HG02588 (cell line): ENCODE measurements around the gene ZNF717.
"Not testable (repeated sequence)": the region's sequence is repeated elsewhere in the genome, so short reads cannot be mapped to it uniquely, and the experiment has no call there.

ENCODE experiments used
- ATAC-seq: cut with Tn5 transposase; IDR thresholded peaks from one replicate; pipeline ENCODE4 v1.9.1; 2021; ENCODE audit warnings: mild to moderate bottlenecking, moderate library complexity; ENCODE audit not compliant: unreplicated experiment

ZNF717 gene

DNA sequence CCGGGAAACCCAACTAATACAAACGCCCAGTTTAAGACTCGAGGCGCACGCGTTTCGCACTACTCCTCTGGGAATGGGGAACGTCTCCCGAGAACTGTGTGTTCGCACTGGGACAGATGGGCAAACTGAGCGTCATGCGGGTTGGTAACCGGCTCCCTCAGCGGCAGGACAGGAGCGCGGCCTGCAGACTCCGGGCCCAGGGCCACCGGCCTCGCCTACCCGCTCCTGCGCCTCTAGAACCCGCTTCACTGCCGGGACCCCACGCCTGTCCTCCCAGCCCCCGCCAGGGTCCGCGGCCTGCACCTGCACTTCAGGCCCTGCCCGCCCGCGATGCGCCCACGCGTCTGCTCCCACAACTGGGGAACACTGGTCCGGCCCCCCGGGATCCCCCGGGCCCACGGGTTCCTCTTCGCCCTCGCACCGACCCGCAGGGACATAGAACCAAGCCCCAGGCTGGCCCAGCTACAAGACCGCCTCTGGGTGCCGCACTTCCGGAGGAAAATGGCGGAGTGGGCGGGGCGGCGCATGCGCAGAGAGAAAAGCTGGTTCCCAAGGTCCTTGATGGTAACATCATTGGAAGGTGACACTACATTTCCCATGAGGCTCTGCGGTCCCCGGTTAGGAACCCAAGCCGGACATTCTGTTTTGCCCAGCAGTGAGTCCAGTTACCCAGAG lies at the start of gene ZNF717:
ZNF717 (minus strand) TSS at position 469 of the 675 bp plus-strand sequence. CDS start 2,187 bp downstream, outside the sequence.
- ATAC-seq, result not testable (repeated sequence)

DNA sequence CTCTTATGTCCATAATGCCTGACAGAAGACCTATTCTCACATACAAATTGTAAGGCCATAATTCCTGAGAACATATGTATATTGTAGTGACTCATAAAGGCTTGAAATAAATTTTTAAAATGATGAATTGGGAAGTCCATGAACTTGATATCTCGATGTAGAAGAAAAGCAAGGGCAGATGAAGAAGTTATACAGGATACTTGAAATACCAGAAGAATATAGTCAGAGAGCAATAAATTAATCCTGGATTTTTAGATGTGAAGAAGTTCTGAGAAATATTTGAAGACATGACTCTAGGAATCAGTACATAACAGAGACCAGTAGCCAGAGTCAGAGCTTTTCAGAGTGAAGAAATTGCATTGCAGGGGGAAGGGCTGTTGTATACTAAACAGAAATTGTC lies 45.7 kb upstream of the ZNF717 start:
- not testable (repeated sequence) for ATAC-seq

DNA sequence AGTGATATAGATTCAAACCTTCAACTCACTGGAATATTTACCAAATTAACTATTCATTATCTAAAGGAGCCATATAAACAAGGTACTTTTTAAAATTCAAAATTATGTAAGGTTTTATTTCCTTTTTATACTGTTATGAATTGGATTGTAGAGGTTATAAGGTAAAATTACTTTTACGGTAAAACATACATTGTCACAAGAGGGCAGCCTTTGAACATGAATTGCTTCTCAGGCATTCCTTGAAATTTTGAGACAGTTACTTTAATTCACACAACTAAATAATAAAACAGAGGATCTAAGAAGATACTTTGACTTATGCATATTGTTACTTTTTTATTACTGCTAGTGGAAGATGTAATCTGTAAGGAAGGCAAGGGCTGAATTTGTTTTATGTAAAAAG lies 32.7 kb upstream of the ZNF717 start:
- ATAC-seq, result not testable (repeated sequence)

DNA sequence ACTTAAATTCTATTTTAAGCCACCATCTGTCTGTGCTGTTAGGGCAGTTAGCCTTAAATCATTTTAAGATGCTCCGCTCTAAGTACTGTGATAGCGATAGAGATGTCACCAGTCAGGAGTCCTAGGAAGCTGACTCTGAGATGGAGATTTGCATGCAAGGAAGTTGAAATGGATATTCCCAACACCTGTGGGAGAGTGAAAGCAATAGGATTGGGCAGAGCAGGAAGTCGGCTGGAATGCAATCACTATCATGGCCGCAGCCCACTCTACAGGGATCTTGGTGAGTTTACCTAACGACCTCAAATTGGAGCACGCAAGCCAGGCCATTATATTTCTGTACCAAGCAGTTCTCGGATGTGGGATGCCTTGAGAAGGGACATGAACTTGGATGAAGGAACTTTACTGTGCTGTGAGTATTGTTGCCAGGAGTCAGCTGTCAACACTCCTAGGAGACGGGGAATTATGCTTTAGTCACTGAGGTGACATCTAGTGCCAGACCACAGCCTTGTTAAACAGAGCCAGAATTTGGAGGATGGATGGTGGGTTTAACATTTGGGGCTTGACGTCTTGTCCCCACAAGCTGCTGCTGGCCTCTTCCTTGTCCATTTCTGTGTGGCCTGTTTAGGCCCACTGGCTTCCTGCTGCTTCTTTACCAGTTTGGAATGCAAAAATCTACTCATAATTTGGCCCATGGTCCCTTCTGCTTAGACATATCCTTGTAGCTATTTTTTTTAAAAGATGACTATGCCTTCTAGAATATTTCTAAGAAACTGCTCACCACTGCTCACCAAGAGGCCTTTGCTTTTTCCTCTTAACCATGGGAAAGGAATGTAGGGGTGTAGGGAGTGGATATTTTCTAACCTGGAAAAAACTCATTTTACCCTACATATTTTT lies 31.2 kb upstream of the ZNF717 start:
- ATAC-seq, result not testable (repeated sequence)

- no peak for ATAC-seq
Measured at GRCh38 chr3:75814797-75815196, 29.4 kb upstream of the ZNF717 start.

DNA sequence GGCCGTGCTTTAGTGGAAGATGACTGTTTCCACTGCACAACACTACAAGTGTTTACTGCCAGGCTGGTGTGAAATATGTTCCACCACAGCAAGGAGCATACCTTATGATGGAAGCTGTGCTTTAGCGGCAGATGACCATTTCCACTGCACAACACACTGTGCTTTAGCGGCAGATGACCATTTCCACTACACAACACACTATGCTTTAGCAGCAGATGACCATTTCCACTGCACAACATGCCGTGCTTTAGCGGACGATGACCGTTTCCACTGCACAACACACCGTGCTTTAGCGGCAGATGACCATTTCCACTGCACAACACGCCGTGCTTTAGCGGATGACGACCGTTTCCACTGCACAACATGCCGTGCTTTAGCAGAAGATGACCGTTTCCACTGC lies 2.8 kb downstream of the ZNF717 start:
- ATAC-seq, result no peak

DNA sequence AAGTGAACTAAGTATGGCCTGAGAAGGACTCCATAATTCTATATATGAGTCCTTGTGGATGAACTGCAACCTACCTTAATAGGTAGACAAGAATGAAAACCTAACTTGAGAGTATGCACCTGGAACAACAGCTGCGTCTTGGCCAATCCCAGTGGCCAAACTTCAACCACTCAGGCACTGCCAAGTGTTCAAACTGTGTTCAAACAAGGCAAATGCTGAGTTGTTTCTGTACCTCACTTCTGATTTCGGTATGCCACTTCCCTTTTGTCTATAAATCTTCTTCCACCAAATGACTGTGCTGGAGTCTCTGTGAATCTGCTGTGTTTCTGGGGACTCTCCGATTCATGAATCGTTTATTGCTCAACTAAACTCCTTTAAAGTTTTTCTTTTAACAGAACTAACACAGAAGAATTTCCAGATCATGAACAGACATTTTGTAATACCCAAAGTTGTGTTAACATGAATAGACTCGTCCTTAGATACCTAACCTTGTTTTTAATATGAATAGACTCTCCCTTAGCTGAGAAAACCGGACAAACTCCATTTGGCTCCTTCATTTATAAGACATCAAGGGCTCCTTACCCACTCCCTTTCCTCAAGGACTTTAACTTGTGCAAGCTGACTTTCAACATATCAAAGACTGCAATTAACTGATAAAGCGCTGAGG lies 4.1 kb downstream of the ZNF717 start:
- no peak for ATAC-seq

GRCh38 chr3:75777742-75778141 lies 7.6 kb downstream of the ZNF717 start:
- ATAC-seq, result not testable (repeated sequence)

- not testable (repeated sequence) for ATAC-seq
Measured at GRCh38 chr3:75771631-75772030, 13.7 kb downstream of the ZNF717 start.

DNA sequence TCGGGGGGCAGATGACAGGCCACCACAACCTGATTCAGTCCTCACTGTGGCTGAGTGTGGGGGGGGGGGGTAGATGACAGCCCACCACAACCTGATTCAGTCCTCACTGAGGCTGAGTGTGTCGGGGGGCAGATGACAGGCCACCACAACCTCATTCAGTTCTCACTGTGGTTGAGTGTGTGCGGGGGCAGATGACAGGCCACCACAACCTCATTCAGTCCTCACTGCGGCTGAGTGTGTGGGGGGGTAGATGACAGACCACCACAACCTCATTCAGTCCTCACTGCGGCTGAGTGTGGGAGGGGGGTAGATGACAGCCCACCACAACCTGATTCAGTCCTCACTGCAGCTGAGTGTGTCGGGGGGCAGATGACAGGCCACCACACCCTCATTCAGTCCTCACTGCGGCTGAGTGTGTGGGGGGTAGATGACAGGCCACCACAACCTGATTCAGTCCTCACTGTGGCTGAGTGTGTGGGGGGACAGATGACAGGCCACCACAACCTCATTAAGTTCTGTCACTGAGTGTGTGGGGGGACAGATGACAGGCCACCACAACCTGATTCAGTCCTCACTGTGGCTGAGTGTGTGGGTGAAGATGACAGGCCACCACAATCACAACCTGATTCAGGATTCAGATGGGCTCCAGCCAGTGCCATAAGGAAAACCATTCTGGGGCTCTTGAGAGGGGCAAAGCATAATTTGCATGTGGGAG lies 16.9 kb downstream of the ZNF717 start:
- ATAC-seq, result no peak

GRCh38 chr3:75737831-75738493 lies 47.4 kb downstream of the ZNF717 start:
- no peak for ATAC-seq

DNA sequence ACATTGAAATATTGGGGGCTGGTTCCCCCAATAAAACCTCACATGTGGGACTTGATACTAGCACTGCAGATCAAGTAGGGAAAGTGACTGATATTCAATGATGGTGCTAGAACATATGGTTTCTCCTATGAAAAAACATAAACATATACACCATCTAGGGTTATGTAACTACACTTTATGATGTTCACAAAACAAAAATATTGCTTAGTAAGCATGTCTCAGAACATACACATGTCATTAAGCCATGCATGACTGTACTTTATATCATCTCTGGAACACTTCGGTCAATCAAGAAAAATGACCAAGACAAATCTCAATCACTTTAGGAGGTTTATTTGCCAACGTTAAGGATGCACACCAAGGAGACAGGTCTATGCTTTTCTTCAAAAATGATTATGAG lies 57.4 kb downstream of the ZNF717 start:
- no peak for ATAC-seq

DNA sequence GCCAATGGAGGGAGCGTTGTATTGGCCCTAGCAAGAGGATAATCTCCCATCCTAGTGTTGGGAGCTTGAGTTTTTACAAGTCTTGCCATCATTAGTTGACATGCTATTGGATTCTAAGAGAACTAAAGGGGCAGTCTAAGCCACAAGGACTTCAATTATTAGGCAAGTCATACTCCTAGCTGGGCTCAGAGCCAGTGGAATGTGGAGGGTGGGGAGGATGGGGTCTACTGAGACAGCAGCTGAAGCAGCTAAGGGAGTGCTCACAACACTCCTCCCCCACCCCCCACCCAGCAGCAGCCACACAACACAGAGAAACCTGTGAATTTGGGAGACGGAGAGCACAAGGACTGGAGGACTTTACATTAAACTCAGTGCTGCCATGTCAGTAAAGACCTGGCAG lies 93.3 kb downstream of the ZNF717 start:
- no peak for ATAC-seq

GRCh38 chr3:75687323-75687722 lies 98.0 kb downstream of the ZNF717 start:
- ATAC-seq, result no peak
